A549 (cell line): ENCODE results near the gene ASMTL.
A peak's percentile ranks its signal among the peaks of the same experiment; 100 is the strongest.

Source experiments
- CTCF ChIP-seq: fragments of >200 bp; sonication (Bioruptor Twin); formaldehyde crosslinking; IDR thresholded peaks from 3 replicates; pipeline ENCODE4 v1.5.1; 2016
- MYC ChIP-seq: IDR thresholded peaks from 2 replicates; pipeline ENCODE4 v1.6.1; 2012; ENCODE audit warnings: mild to moderate bottlenecking, inconsistent platforms, low read length, improper control_type of control experiment, borderline replicate concordance
- NR3C1 ChIP-seq: fragments of >200 bp; sonication (Bioruptor Twin); formaldehyde crosslinking; IDR thresholded peaks from 3 replicates; pipeline ENCODE4 v1.6.1; 2017
- POLR2A ChIP-seq: IDR thresholded peaks from 2 replicates; pipeline ENCODE4 v1.6.1; 2012; ENCODE audit warnings: mild to moderate bottlenecking, low read length
- RNF2 ChIP-seq: fragments of 200-600 bp; sonication (generic); IDR thresholded peaks from 2 replicates; pipeline ENCODE4 v1.6.1; 2016; ENCODE audit warnings: low read depth, mild to moderate bottlenecking, antibody characterized with exemption, moderate library complexity, borderline replicate concordance
- TF ChIP-seq, protein P1 (sequence below): fragments of 250-450 bp; sonication (Bioruptor Pico); IDR thresholded peaks from 2 replicates; pipeline ENCODE4 v1.5.0; 2020; ENCODE audit warnings: low read depth, mild to moderate bottlenecking, moderate library complexity

- TF ChIP-seq, protein P1, sequence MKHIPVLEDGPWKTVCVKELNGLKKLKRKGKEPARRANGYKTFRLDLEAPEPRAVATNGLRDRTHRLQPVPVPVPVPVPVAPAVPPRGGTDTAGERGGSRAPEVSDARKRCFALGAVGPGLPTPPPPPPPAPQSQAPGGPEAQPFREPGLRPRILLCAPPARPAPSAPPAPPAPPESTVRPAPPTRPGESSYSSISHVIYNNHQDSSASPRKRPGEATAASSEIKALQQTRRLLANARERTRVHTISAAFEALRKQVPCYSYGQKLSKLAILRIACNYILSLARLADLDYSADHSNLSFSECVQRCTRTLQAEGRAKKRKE (CRISPR knock-in tag), result no peak
- TF ChIP-seq POLR2A (peak; percentile 22; the same call in 1 of the 2 replicates), MYC (no peak), CTCF (no peak), NR3C1 (no peak), RNF2 (no peak)
Measured at GRCh38 chrX:1453395-1453783, 680 bp upstream of the ASMTL start.
